Thyroid gland (tissue), 4 donors: ENCODE results near the gene ACTRT2. TPM values are rescaled to one million over a fixed set of nuclear protein-coding genes. Genes with fewer than 3 reads are reported as not detected.

Experiments used
- DNase-seq, 2 donors: peaks; one replicate each; pipeline ENCODE4 v3.0.0-alpha.2; 2019
- H3K27ac ChIP-seq, 3 donors: fragments of 200-600 bp; sonication (generic); 1 replicate in 2 of 3; 2 replicates in 1 of 3; pipeline ENCODE4 v1.5.1; 2016 to 2019; ENCODE audit warnings: mild to moderate bottlenecking in 1 of 3, moderate library complexity in 1 of 3
- H3K27me3 ChIP-seq: fragments of 200-600 bp; sonication (generic); one replicate; pipeline ENCODE4 v1.5.1; 2019
- H3K36me3 ChIP-seq, 2 donors: fragments of 200-600 bp; sonication (generic); one replicate each; pipeline ENCODE4 v1.5.1; 2016 to 2019
- H3K4me1 ChIP-seq, 2 donors: fragments of 200-600 bp; sonication (generic); one replicate each; pipeline ENCODE4 v1.5.1; 2017 to 2019
- H3K4me3 ChIP-seq, 3 donors: fragments of 200-600 bp; sonication (generic); replicated peaks in 1 of 3; 1 replicate in 2 of 3; 2 replicates in 1 of 3; pipeline ENCODE4 v1.5.1; 2016; ENCODE audit warnings: mild to moderate bottlenecking in 1 of 3
- H3K9me3 ChIP-seq: fragments of 200-600 bp; sonication (generic); one replicate; pipeline ENCODE4 v1.5.1; 2017
- CTCF ChIP-seq, 6 experiments: fragments of 200-600 bp in 3 of 6; fragments of 450-650 bp in 3 of 6; sonication (generic) in 3 of 6; IDR thresholded peaks; one replicate each; pipeline ENCODE4 v1.5.1; 2016 to 2019; ENCODE audit warnings: antibody characterized with exemption in 6 of 6, mild to moderate bottlenecking in 2 of 6, inconsistent platforms in 1 of 6, moderate library complexity in 1 of 6
- POLR2A ChIP-seq, 2 donors: fragments of 450-650 bp; IDR thresholded peaks; one replicate each; pipeline ENCODE4 v1.6.1; 2017; ENCODE audit warnings: antibody characterized with exemption in 2 of 2, mild to moderate bottlenecking in 2 of 2, moderate library complexity in 1 of 2
- WGBS, 2 donors: methylation state at CpG; one replicate each; pipeline ENCODE4 v1.1.5; 2017; 5-methylcytosine and 5-hydroxymethylcytosine counted together
- intact Hi-C: fragments of 100-400 bp; cut with DNase I; formaldehyde crosslinking; loops from one replicate; pipeline ENCODE4 v1.15.1; 2023
- total RNA-seq, 4 donors: library from RNA; depleted of rRNA; stranded (reverse); fragments of >200 nt; gene quantifications; one replicate each; pipeline ENCODE4 v1.2.3, GENCODE V29; 2016

ACTRT2 gene
- total RNA-seq, 4 donors from 2014 or later, result 0.67 TPM; not detected in 3

- 83% methylated on average over 16 to 19 of the region's 21 CpGs for WGBS, 2 donors
- no peak for DNase-seq
- Histone ChIP-seq H3K27ac (no peak overlapping the region), H3K9me3 (no peaks in the 10 kb centered on the region), H3K4me1 (no peaks in the 10 kb centered on the region), H3K27me3 (no peaks in the 10 kb centered on the region), H3K36me3 (no peaks in the 10 kb centered on the region), H3K4me3 (no peak overlapping the region)
- TF ChIP-seq CTCF (IDR thresholded peaks at IDR 0.05) (no peak), POLR2A (IDR thresholded peaks at IDR 0.05) (no peak)
- intact Hi-C loops, result no loop called here
These were observed 37.4 kb upstream of the ACTRT2 start for GRCh38 chr1:2983706-2984398.

GRCh38 chr1:2984399-2985061 lies 36.7 kb upstream of the ACTRT2 start:
- no peak for DNase-seq
- Histone ChIP-seq H3K9me3 (no peaks in the 10 kb centered on the region), H3K36me3 (no peaks in the 10 kb centered on the region), H3K4me1 (no peaks in the 10 kb centered on the region), H3K4me3 (no peak overlapping the region), H3K27ac (no peak overlapping the region), H3K27me3 (no peaks in the 10 kb centered on the region)
- TF ChIP-seq POLR2A (IDR thresholded peaks at IDR 0.05), result no peak
- TF ChIP-seq CTCF (IDR thresholded peaks at IDR 0.05), result no peak
- 91 to 93% methylated on average over 7 of the region's 12 CpGs for WGBS, 2 donors
- intact Hi-C loops, result no loop called here

DNA sequence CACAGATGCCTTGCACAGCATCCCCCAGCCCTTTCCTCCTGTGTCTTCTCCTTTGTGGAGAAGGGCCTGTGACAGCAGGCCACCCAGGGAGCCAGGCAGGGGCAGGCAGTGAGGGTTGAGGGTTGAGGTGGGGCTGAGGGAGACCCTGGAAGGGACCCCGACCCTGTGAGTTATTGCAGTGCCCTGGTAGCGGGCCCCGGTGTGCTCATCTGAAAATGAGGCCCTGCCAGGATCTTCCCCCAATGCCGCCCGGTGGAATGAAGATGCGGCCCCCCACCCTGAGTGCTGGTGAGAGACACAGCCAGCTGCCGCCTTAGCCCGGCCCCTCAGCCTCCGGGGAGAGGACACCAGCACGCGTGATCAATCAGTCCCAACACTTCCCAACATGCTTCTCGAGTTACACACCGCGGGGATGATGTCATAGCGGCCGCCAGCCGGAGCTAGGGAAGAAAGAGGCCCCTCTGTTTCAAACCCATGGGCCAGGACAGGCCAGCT lies 36.2 kb upstream of the ACTRT2 start:
- no peaks in the 10 kb centered on the region for H3K4me1 ChIP-seq
- DNase-seq, result no peak
- no peaks in the 10 kb centered on the region for H3K36me3 ChIP-seq
- H3K9me3 ChIP-seq, result no peaks in the 10 kb centered on the region
- TF ChIP-seq POLR2A (IDR thresholded peaks at IDR 0.05) (no peak), CTCF (IDR thresholded peaks at IDR 0.05) (no peak)
- no peak overlapping the region for H3K27ac ChIP-seq
- no peak overlapping the region for H3K4me3 ChIP-seq
- WGBS, 2 donors, result 61 to 70% methylated on average over 9 to 16 of the region's 17 CpGs
- no peaks in the 10 kb centered on the region for H3K27me3 ChIP-seq
- intact Hi-C loops, result no loop called here

DNA sequence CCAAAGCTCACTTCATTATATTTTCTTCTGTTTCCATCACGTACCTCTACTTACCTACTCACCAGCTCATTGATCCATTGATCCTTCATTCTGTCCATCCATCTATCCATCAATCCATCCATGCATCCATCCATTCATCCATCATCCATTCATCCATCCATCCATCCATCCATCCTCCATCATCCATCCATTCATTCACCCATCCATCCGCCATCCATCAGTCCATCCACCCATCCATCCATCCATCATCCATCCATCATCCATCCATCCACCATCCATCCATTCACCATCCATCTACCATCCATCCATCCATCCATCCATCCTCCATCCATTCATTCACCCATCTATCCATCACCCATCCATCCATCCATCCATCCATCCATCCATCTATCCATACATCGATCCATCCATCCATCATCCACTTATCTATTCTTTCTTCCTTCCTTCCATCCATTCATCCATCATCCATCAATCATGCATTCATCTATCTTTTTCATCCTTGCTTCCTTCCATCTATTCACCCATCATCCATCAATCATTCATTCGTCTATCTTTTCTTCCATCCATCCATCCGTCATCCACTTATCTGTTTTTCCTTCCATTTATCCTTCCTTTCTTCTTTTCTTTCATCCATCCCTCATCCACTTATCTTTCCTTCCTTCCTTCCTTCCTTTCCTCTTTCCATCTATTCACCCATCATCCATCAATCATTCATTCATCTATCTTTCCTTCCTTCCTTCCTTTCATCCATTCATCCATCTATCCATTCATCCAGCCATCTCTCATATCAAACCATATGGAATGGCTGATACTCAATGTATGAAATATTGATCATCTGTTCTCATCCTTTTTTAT lies 35.3 kb upstream of the ACTRT2 start:
- Histone ChIP-seq H3K9me3 (no peaks in the 10 kb centered on the region), H3K4me3 (no peak overlapping the region), H3K4me1 (no peaks in the 10 kb centered on the region), H3K27me3 (no peaks in the 10 kb centered on the region), H3K27ac (no peak overlapping the region), H3K36me3 (no peaks in the 10 kb centered on the region)
- intact Hi-C loops, result no loop called here
- no peak for DNase-seq
- TF ChIP-seq CTCF (IDR thresholded peaks at IDR 0.05), result no peak
- TF ChIP-seq POLR2A (IDR thresholded peaks at IDR 0.05), result no peak
- 94 to 95% methylated on average over 5 of the region's 5 CpGs for WGBS, 2 donors
